Measurements from ENCODE around the gene CARD19. TPM values are rescaled to one million over a fixed set of nuclear protein-coding genes. Genes with fewer than 3 reads are reported as not detected.

Gene CARD19
- total RNA-seq, 4 donors from 2014 or later, result 43.2 to 63.6 (median 54.3) TPM

GRCh38 chr9:93107825-93108161, 11.8 kb downstream of the CARD19 start:
- Histone ChIP-seq H3K27me3 (no peaks in the 10 kb centered on the region), H3K36me3 (peaks cover 45% of the 10 kb centered on the region), H3K27ac (no peak overlapping the region), H3K4me1 (peaks cover 17% of the 10 kb centered on the region), H3K4me3 (no peak overlapping the region), H3K9me3 (peaks cover 6% of the 10 kb centered on the region)
- TF ChIP-seq POLR2AphosphoS5 (IDR thresholded peaks at IDR 0.05), result no peak
- no peak for TF ChIP-seq EP300 (IDR thresholded peaks at IDR 0.05)
- TF ChIP-seq POLR2A (IDR thresholded peaks at IDR 0.05), result no peak
- TF ChIP-seq, protein P1, sequence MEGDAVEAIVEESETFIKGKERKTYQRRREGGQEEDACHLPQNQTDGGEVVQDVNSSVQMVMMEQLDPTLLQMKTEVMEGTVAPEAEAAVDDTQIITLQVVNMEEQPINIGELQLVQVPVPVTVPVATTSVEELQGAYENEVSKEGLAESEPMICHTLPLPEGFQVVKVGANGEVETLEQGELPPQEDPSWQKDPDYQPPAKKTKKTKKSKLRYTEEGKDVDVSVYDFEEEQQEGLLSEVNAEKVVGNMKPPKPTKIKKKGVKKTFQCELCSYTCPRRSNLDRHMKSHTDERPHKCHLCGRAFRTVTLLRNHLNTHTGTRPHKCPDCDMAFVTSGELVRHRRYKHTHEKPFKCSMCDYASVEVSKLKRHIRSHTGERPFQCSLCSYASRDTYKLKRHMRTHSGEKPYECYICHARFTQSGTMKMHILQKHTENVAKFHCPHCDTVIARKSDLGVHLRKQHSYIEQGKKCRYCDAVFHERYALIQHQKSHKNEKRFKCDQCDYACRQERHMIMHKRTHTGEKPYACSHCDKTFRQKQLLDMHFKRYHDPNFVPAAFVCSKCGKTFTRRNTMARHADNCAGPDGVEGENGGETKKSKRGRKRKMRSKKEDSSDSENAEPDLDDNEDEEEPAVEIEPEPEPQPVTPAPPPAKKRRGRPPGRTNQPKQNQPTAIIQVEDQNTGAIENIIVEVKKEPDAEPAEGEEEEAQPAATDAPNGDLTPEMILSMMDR (IDR thresholded peaks at IDR 0.05), result no peak
- WGBS, result 91% methylated on average over 6 of the region's 6 CpGs
- peak in 1 of 2 donors; percentile 30 for DNase-seq (ENCODE audit: low spot score in 2 of 2)

DNA sequence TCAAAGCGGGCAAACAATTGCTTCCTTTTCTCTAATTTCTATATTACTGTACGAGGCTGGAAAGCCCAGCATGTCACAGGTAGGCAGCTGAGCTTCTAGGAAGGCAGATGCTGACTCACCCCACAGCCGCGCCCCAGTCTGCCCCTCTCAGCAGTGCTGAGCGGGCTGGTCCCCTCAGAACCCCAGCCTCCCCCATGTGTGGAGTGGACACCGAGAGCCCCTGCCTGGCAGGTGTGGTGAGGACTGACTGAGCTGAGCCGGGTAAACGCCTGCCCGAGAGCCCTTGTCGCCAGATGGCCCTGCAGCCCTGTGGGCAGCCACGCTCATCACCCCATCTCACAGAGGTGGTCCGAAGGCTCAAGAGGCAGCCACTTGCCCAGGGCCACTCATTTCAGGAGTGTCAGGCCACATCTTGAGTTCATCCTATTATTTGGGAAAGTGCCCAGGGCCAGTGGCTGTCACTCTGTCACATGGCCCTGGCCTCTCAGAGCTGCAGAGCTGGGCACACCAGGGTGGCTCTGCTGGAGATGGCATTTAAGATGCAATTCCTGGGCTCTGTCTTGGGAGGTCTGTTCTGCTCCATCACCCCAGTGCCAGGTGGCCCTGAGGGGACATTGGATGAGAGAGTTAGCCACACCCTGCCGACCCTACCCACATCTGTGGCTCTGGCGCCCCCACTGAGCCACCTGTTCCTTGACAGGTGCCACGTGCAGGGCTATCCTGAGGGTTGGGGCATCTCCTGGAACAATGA, 12.4 kb downstream of the CARD19 start:
- Histone ChIP-seq H3K27ac (no peak overlapping the region), H3K27me3 (no peaks in the 10 kb centered on the region), H3K4me1 (peaks cover 17% of the 10 kb centered on the region), H3K36me3 (peaks cover 52% of the 10 kb centered on the region), H3K9me3 (peaks cover 6% of the 10 kb centered on the region), H3K4me3 (no peak overlapping the region)
- peak; percentile 60 to 72 for DNase-seq (ENCODE audit: low spot score in 2 of 2)
- TF ChIP-seq POLR2A (IDR thresholded peaks at IDR 0.05) (no peak), POLR2AphosphoS5 (IDR thresholded peaks at IDR 0.05) (no peak), EP300 (IDR thresholded peaks at IDR 0.05) (no peak)
- TF ChIP-seq, protein P1 (IDR thresholded peaks at IDR 0.05), result no peak
- WGBS, result 82% methylated on average over 14 of the region's 15 CpGs

DNA sequence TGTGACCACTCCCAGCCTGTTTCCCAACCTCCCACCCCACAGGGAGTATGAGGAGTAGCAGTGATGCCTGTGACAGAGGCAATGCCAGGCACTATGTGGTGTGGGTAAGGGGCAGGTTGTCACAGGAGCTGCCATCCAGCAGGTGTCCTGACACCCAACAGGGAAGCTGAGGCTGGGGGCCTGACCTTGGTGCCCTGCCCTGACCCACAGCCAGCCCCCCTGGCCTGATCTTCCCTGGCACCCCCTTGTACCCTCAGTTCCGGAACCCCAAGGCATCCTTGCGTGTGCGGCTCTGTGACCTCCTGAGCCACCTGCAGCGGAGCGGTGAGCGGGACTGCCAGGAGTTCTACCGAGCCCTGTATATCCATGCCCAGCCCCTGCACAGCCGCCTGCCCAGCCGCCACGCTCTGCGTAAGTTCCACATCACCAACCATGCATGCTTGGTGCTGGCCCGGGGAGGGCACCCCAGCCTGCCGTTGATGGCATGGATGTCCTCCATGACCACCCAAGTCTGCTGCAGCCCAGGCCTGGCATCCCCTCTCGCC, 14.4 kb downstream of the CARD19 start:
- no peak for TF ChIP-seq POLR2AphosphoS5 (IDR thresholded peaks at IDR 0.05)
- no peak for TF ChIP-seq EP300 (IDR thresholded peaks at IDR 0.05)
- TF ChIP-seq, protein P1 (IDR thresholded peaks at IDR 0.05), result no peak
- no peak for TF ChIP-seq POLR2A (IDR thresholded peaks at IDR 0.05)
- H3K4me3 ChIP-seq, result no peak overlapping the region
- no peak overlapping the region for H3K27ac ChIP-seq
- DNase-seq (ENCODE audit: low spot score in 2 of 2), result peak; percentile 45 to 76
- H3K36me3 ChIP-seq, result peaks cover 63% of the 10 kb centered on the region
- H3K9me3 ChIP-seq, result no peaks in the 10 kb centered on the region
- WGBS, result 96% methylated on average over 14 of the region's 14 CpGs
- no peaks in the 10 kb centered on the region for H3K27me3 ChIP-seq
- peaks cover 20% of the 10 kb centered on the region for H3K4me1 ChIP-seq

DNA sequence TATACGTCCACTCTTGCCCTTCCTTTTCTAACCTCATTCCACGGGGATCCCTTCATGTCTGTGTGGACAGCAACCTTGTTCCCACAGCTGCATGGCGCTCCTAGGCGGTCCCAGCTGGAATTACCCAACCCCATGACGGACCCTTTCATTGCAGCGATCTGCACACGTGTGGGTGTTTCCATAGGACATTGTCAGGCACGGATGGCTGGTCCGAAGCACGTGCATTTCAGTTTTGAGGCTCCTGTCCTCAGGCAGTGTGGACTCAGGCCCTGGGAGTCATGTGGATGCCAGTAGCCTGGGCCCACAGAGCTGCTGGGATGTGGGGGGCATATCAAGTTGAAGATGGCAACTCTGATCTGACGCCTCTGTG, 15.0 kb downstream of the CARD19 start:
- Histone ChIP-seq H3K27me3 (no peaks in the 10 kb centered on the region), H3K9me3 (no peaks in the 10 kb centered on the region), H3K36me3 (peaks cover 63% of the 10 kb centered on the region), H3K4me1 (peaks cover 25% of the 10 kb centered on the region), H3K27ac (no peak overlapping the region), H3K4me3 (no peak overlapping the region)
- WGBS, result 93% methylated on average over 10 of the region's 11 CpGs
- peak in 1 of 2 donors; percentile 28 for DNase-seq (ENCODE audit: low spot score in 2 of 2)
- TF ChIP-seq, protein P1 (IDR thresholded peaks at IDR 0.05), result no peak

DNA sequence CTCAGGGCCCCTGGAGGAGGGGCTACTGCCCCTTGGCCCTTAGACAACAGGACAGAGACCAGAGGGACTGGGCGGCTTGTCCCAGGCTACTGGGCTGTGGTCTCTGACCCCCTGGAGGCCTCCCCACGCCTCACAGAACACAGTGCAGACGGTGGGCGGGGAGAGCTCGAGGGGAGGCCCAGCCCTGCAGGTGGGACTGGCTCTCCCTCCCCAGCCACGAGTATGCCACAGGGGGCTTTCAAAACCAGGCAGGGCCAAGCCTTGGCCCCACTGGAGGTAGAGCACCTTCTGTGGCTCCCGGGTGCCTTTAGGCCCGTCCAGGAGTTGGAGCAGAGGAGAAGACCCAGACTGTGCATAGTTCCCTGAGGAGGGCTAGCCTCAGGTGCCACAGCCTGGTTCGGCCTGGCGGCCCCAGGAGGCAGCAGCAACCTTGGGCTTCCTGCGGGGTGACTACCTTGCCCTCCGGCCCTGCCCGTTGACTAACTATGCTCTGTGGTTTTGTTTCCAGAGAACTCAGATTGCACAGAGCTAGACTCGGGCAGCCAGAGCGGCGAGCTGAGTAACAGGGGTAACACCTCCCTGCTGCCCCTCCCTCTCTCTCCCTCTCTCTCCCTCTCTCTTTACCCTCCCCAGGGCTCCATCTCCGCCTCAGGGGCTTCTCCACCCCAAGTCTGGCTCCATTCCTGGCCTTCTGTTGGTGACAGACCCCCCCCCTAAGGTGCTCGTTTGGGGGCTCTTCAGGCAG, 15.5 kb downstream of the CARD19 start:
- DNase-seq (ENCODE audit: low spot score in 2 of 2), result peak; percentile 51 to 67
- Histone ChIP-seq H3K4me3 (no peak overlapping the region), H3K27ac (no peak overlapping the region), H3K36me3 (peaks cover 63% of the 10 kb centered on the region), H3K27me3 (no peaks in the 10 kb centered on the region), H3K9me3 (no peaks in the 10 kb centered on the region), H3K4me1 (peaks cover 30% of the 10 kb centered on the region)
- TF ChIP-seq EP300 (IDR thresholded peaks at IDR 0.05), result no peak
- no peak for TF ChIP-seq POLR2A (IDR thresholded peaks at IDR 0.05)
- TF ChIP-seq, protein P1 (IDR thresholded peaks at IDR 0.05), result no peak
- TF ChIP-seq POLR2AphosphoS5 (IDR thresholded peaks at IDR 0.05), result no peak
- 93% methylated on average over 10 of the region's 18 CpGs for WGBS
